AG04450 (cell line): Measurements from ENCODE around the gene DNAJC3. TPM values are rescaled to one million over a fixed set of nuclear protein-coding genes. Genes with fewer than 3 reads are reported as not detected.
"Not testable (repeated sequence)": the region's sequence is repeated elsewhere in the genome, so short reads cannot be mapped to it uniquely, and the experiment has no call there.

Experiments used
- CTCF ChIA-PET: fragments of 300-600, 350-600 bp; formaldehyde crosslinking; extraction: SDS; loops from one replicate; lab custom pipeline; 2022; ENCODE audit warnings: antibody characterized with exemption, inconsistent platforms; lab: Charles Lee
- POLR2A ChIA-PET: fragments of 350-600 bp; formaldehyde crosslinking; extraction: SDS; loops from one replicate; lab custom pipeline; 2021; ENCODE audit warnings: antibody characterized with exemption, inconsistent platforms; lab: Yijun Ruan, JAX
- DNase-seq: peaks from one replicate; pipeline ENCODE4 v3.0.0-alpha.2; 2011; ENCODE audit warnings: low read depth, low spot score
- H3K27ac ChIP-seq: one replicate; pipeline ENCODE4 v1.5.1; 2012; ENCODE audit warnings: low read depth, low read length, control low read depth
- H3K27me3 ChIP-seq: one replicate; pipeline ENCODE4 v1.6.0; 2012; ENCODE audit warnings: low read length; ENCODE audit not compliant: control insufficient read depth, insufficient read depth
- H3K4me3 ChIP-seq: 2 replicates; pipeline ENCODE4 v1.5.1; 2011; ENCODE audit warnings: mild to moderate bottlenecking, low read depth, low read length, control low read depth
- H3K9me3 ChIP-seq: 2 replicates; pipeline ENCODE4 v1.5.1; 2012; ENCODE audit warnings: low read length; ENCODE audit not compliant: control insufficient read depth, insufficient read depth
- polyA plus RNA-seq: library from polyadenylated mRNA; depleted of rRNA; stranded (reverse); fragments of >200 nt; gene quantifications from 2 replicates; pipeline ENCODE4 v1.2.3, GENCODE V29; 2011
- TF ChIP-seq, protein P1 (sequence below): IDR thresholded peaks from 2 replicates; pipeline ENCODE4 v1.5.1; 2011; ENCODE audit warnings: low read depth, low read length, control low read depth, inconsistent platforms

DNAJC3 gene
- polyA plus RNA-seq, 1 experiment: 30.2 TPM

DNA sequence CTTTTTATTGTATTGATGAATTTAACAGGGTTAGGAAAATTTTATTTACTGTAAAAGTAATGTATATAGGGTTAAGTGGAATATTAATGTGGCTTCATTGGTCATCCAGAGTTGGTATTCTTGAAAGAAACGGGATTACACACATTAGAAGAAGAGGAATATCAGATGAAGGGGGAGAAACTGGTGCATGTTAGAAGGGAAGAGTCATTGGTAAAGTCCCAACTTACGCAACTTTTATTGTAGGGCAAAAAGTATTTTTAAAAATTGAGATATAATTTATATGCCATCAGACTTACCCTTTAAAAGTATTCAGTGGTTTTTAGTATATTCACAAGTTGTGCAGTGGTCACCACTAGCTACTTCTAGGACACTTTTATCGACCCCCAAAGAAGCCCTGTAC is 47.3 kb downstream of the DNAJC3 start:
- ChIA-PET CTCF (no interaction called here), POLR2A (no interaction called here)
- H3K27me3 ChIP-seq: no peaks in the 10 kb centered on the region
- no peaks in the 10 kb centered on the region for H3K9me3 ChIP-seq
- TF ChIP-seq, protein P1, sequence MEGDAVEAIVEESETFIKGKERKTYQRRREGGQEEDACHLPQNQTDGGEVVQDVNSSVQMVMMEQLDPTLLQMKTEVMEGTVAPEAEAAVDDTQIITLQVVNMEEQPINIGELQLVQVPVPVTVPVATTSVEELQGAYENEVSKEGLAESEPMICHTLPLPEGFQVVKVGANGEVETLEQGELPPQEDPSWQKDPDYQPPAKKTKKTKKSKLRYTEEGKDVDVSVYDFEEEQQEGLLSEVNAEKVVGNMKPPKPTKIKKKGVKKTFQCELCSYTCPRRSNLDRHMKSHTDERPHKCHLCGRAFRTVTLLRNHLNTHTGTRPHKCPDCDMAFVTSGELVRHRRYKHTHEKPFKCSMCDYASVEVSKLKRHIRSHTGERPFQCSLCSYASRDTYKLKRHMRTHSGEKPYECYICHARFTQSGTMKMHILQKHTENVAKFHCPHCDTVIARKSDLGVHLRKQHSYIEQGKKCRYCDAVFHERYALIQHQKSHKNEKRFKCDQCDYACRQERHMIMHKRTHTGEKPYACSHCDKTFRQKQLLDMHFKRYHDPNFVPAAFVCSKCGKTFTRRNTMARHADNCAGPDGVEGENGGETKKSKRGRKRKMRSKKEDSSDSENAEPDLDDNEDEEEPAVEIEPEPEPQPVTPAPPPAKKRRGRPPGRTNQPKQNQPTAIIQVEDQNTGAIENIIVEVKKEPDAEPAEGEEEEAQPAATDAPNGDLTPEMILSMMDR: no peak
- no peak overlapping the region for H3K4me3 ChIP-seq
- H3K27ac ChIP-seq: no peak overlapping the region
- no peak for DNase-seq

DNA sequence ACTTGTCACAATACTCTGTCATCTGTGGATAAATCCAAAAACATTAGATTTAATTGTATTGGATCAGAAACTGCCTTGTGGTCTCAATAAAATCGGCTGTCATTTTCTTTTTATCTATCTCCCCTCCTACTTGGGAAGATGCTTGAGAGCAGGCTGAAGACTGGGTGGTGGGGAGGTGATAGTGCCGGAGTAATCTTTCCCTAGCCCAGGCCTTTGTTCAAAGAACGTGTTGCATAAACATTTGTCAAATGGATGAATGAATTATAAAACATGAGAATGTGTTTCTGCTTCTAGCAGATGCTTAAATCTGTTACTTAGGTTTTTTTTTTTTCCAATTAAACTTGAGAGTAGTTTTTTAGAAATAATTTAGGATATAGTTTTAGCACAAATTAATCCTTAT is 49.9 kb downstream of the DNAJC3 start:
- TF ChIP-seq, protein P1: no peak
- Histone ChIP-seq H3K4me3 (no peak overlapping the region), H3K27me3 (no peaks in the 10 kb centered on the region), H3K9me3 (peaks cover 3% of the 10 kb centered on the region), H3K27ac (no peak overlapping the region)
- CTCF ChIA-PET: no interaction called here
- POLR2A ChIA-PET: no interaction called here
- DNase-seq: no peak

DNA sequence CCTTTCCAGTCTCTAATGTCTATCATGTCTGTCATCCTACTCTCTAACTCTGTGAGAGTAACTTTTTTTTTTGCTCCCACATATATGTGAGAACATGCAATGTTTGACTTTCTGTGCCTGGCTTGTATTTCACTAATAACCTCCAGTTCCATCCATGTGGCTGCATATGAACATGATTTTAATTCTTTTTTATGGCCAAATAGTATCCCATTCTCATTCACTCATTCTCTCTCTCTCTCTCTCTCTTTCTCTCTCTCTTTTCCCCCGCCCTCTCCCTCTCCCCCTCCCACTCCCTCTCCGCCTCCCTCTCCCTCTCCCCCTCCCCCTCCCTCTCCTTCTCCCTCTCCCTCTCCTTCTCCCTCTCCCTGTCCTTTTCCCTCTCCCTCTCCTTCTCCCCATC is 52.0 kb downstream of the DNAJC3 start:
- H3K27ac ChIP-seq: no peak overlapping the region
- CTCF ChIA-PET: no interaction called here
- POLR2A ChIA-PET: no interaction called here

DNA sequence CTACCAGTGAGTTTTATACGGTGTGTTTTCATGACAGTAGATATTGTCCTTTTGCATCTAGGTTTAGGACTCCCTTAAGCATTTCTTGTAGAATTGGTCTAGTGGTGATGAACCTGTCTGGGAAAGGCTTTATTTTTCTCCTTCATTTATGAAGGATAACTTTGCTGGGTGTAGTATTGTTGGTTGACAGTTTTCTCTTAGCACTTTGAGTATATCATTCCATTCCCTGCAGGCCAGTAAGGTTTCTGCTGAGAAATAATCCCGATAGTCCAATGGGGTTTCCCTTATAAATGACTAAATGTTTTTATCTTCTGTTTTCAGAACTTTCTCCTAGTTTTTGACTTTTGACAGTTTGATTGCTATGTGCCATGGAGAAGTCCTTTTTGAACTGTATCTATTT is 57.2 kb downstream of the DNAJC3 start:
- no peak for DNase-seq
- POLR2A ChIA-PET: no interaction called here

More for the DNA sequence above, 52.0 kb downstream of the DNAJC3 start:
- no peak overlapping the region for H3K4me3 ChIP-seq
- TF ChIP-seq, protein P1: no peak
- no peak for DNase-seq
- H3K9me3 ChIP-seq: peaks cover 5% of the 10 kb centered on the region
- no peaks in the 10 kb centered on the region for H3K27me3 ChIP-seq

DNA sequence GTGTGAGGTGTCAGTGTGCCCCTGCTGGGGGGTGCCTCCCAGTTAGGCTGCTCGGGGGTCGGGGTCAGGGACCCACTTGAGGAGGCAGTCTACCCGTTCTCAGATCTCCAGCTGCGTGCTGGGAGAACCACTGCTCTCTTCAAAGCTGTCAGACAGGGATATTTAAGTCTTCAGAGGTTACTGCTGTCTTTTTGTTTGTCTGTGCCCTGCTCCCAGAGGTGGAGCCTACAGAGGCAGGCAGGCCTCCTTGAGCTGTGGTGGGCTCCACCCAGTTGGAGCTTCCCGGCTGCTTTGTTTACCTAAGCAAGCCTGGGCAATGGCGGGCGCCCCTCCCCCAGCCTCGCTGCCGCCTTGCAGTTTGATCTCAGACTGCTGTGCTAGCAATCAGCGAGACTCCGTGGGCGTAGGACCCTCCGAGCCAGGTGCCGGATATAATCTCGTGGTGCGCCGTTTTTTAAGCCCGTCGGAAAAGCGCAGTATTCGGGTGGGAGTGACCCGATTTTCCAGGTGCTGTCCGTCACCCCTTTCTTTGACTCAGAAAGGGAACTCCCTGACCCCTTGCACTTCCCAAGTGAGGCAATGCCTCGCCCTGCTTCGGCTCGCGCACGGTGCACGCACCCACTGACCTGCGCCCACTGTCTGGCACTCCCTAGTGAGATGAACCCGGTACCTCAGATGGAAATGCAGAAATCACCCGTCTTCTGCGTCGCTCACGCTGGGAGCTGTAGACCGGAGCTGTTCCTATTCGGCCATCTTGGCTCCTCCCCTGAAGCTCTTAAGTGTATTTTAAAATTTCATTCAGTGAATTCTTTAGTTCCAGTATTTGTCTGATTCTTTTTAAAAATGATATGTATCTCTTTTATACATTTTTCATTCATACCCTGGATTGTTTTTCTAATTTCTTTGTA is 63.4 kb downstream of the DNAJC3 start:
- CTCF ChIA-PET, H3K4me3 ChIP-seq, POLR2A ChIA-PET: not testable (repeated sequence)

More for the DNA sequence above, 57.2 kb downstream of the DNAJC3 start:
- no peak overlapping the region for H3K27ac ChIP-seq
- no peak overlapping the region for H3K4me3 ChIP-seq
- H3K9me3 ChIP-seq: peaks cover 5% of the 10 kb centered on the region
- CTCF ChIA-PET: interaction anchor here (0.6 to 0.9 kb wide), 3 partner anchors 11 to 100 kb away, joined by 3 to 4 read pairs (median 3); no protein-coding TSS in a partner anchor
- TF ChIP-seq, protein P1: no peak
- H3K27me3 ChIP-seq: no peaks in the 10 kb centered on the region

More for the DNA sequence above, 63.4 kb downstream of the DNAJC3 start:
- H3K27me3 ChIP-seq, H3K9me3 ChIP-seq, DNase-seq, H3K27ac ChIP-seq: not testable (repeated sequence)
